K562 (cell line): ENCODE results near the gene CACNB2. TPM values are rescaled to one million over a fixed set of nuclear protein-coding genes. Genes with fewer than 3 reads are reported as not detected.

Source experiments
- ATAC-seq: fragments of 200-7000 bp; cut with Tn5 transposase; 3 replicates; pipeline ENCODE4 v1.9.1; 2020; ENCODE audit warnings: moderate library complexity
- BruUV-seq: library from RNA; stranded (reverse); fragments of 400-500 nt; replicated peaks from 2 replicates; lab custom pipeline; 2021; lab: Mats Ljungman, UMichigan
- CTCF ChIA-PET: fragments of 300-600 bp; formaldehyde crosslinking; extraction: SDS; loops from one replicate; lab custom pipeline; 2021; ENCODE audit warnings: low intra/inter-chr PET ratio; lab: Yijun Ruan, JAX
- POLR2A ChIA-PET: fragments of 300-600, 350-650 bp; sonication (Branson Sonifier 250); formaldehyde crosslinking; extraction: SDS; loops from one replicate; lab custom pipeline; 2021; ENCODE audit warnings: antibody characterized with exemption, inconsistent platforms; lab: Yijun Ruan, JAX
- DNase-seq, 4 experiments: peaks; one replicate each; pipeline versions ENCODE4 v3.0.0 to v3.0.0-alpha.2; 2011 to 2018; ENCODE audit warnings: low spot score in 3 of 4, mixed read lengths in 3 of 4; ENCODE audit errors: extremely low read depth in 1 of 4
- FAIRE-seq: peaks from 2 replicates; lab custom pipeline; 2011; peaks lifted over from hg19 to GRCh38; lab: Jason Lieb, UNC
- H2AFZ ChIP-seq: 2 replicates; pipeline ENCODE4 v1.6.0; 2011; ENCODE audit warnings: low read depth, low read length, control low read depth, inconsistent platforms
- H3K27ac ChIP-seq: fragments of 200-600 bp; 3 replicates; pipeline ENCODE4 v1.8.0; 2011; ENCODE audit warnings: low read depth, mild to moderate bottlenecking, control low read depth, inconsistent platforms, low read length, moderate library complexity, mixed read lengths; ENCODE audit errors: extremely low read depth
- H3K27me3 ChIP-seq, 2 experiments: fragments of 300-600 bp in 1 of 2; 2 replicates in 1 of 2; 3 replicates in 1 of 2; pipeline versions ENCODE4 v1.6.0 to v1.8.0; 2011; ENCODE audit warnings: inconsistent platforms in 2 of 2, low read length in 2 of 2, mild to moderate bottlenecking in 1 of 2, mixed read lengths in 1 of 2, moderate library complexity in 1 of 2; ENCODE audit not compliant: control insufficient read depth in 2 of 2, insufficient read depth in 2 of 2
- H3K36me3 ChIP-seq: fragments of 300-600 bp; 3 replicates; pipeline ENCODE4 v1.8.0; 2011; ENCODE audit warnings: mild to moderate bottlenecking, low read length, inconsistent platforms; ENCODE audit not compliant: control insufficient read depth, insufficient read depth
- H3K4me1 ChIP-seq, 2 experiments: fragments of 200-600 bp in 1 of 2; replicated peaks in 1 of 2; 2 replicates in 1 of 2; 3 replicates in 1 of 2; pipeline versions ENCODE4 v1.5.1 to v1.8.0; 2011; ENCODE audit warnings: inconsistent platforms in 2 of 2, low read length in 2 of 2, mild to moderate bottlenecking in 1 of 2, mixed read lengths in 1 of 2, moderate library complexity in 1 of 2; ENCODE audit not compliant: control insufficient read depth in 2 of 2, insufficient read depth in 2 of 2
- H3K4me2 ChIP-seq: 2 replicates; pipeline ENCODE4 v1.6.1; 2011; ENCODE audit warnings: low read length, control low read depth, inconsistent platforms, mixed read lengths; ENCODE audit not compliant: insufficient read depth
- H3K4me3 ChIP-seq: fragments of 200-600 bp; sonication (generic), shearing (Covaris generic); 2 replicates; pipeline ENCODE4 v1.5.1; 2016; ENCODE audit warnings: control low read depth, inconsistent platforms
- H3K79me2 ChIP-seq: fragments of 200-600 bp; 3 replicates; pipeline ENCODE4 v1.8.0; 2011; ENCODE audit warnings: low read length, inconsistent platforms; ENCODE audit not compliant: control insufficient read depth, insufficient read depth
- H3K9ac ChIP-seq, 2 experiments: 2 replicates each; pipeline versions ENCODE4 v1.6.0 to v1.6.1; 2011; ENCODE audit warnings: low read depth in 2 of 2, low read length in 2 of 2, control low read depth in 1 of 2, inconsistent platforms in 1 of 2, mild to moderate bottlenecking in 1 of 2, mixed read lengths in 1 of 2; ENCODE audit not compliant: insufficient read depth in 1 of 2
- H3K9me1 ChIP-seq: one replicate; pipeline ENCODE4 v1.6.0; 2011; ENCODE audit warnings: inconsistent platforms, mild to moderate bottlenecking, low read length, moderate library complexity; ENCODE audit not compliant: control insufficient read depth, insufficient read depth
- H3K9me3 ChIP-seq: replicated peaks from 2 replicates; pipeline ENCODE4 v1.5.1; 2011; ENCODE audit warnings: low read depth, low read length, inconsistent platforms; ENCODE audit not compliant: control insufficient read depth, insufficient read depth
- H4K20me1 ChIP-seq: replicated peaks from 2 replicates; pipeline ENCODE4 v1.6.1; 2011; ENCODE audit warnings: low read length, inconsistent platforms, mixed read lengths; ENCODE audit not compliant: control insufficient read depth, insufficient read depth
- CBX1 ChIP-seq: sonication (generic); IDR thresholded peaks from 2 replicates; pipeline ENCODE4 v1.6.1; 2016; ENCODE audit warnings: antibody characterized with exemption, low read depth, mild to moderate bottlenecking
- EP400 ChIP-seq: fragments of 450-650 bp; IDR thresholded peaks from 2 replicates; pipeline ENCODE4 v1.6.1; 2017; ENCODE audit warnings: antibody characterized with exemption, mild to moderate bottlenecking, moderate library complexity
- RNF2 ChIP-seq: sonication (generic); IDR thresholded peaks from 2 replicates; pipeline ENCODE4 v1.6.1; 2016
- SRSF9 ChIP-seq: fragments of 200-400 bp; formaldehyde crosslinking; IDR thresholded peaks from 2 replicates; pipeline ENCODE4 v1.6.1; 2017; ENCODE audit warnings: low read depth, low read length, borderline replicate concordance
- ZBTB17 ChIP-seq: fragments of 450-650 bp; formaldehyde crosslinking; IDR thresholded peaks from 2 replicates; pipeline ENCODE4 v1.4.0; 2020; ENCODE audit warnings: mild to moderate bottlenecking
- ZNF76 ChIP-seq: fragments of 250-450 bp; sonication (Bioruptor Pico); IDR thresholded peaks from 2 replicates; pipeline ENCODE4 v1.4.0; 2020; ENCODE audit warnings: mild to moderate bottlenecking, moderate library complexity, borderline replicate concordance
- WGBS: fragments of 100-300 bp; shearing (Covaris generic); methylation state at CpG from one replicate; pipeline ENCODE4 v1.1.6; 2016; ENCODE audit warnings: low coverage, mixed read lengths; ENCODE audit not compliant: insufficient coverage; ENCODE audit errors: missing lambda C conversion rate; 5-methylcytosine and 5-hydroxymethylcytosine counted together
- in situ Hi-C: fragments of 300-500 bp; cut with MboI; formaldehyde crosslinking; loops from 4 replicates; pipeline ENCODE4 v1.15.0; 2018; ENCODE audit warnings: inconsistent platforms, mixed read lengths
- intact Hi-C: fragments of 100-400 bp; cut with micrococcal nuclease; formaldehyde crosslinking; loops from 2 replicates; pipeline ENCODE4 v1.14.2; 2022
- polyA plus RNA-seq, 8 experiments: library from polyadenylated mRNA; depleted of rRNA in 4 of 8; stranded (reverse) in 5 of 8; unstranded in 3 of 8; fragments of >200 nt; fragmentation: Nextera tagmentation in 2 of 8; fragmentation: Illumina TruSeq in 1 of 8; extraction: Ambion mirVana in 2 of 8; extraction: Trizol in 1 of 8; gene quantifications; 2 replicates each; pipeline versions ENCODE4 v1.2.1 to v1.2.3, GENCODE V29; 2011 to 2014; ENCODE audit warnings: inconsistent platforms in 1 of 8, missing spikeins in 1 of 8
- total RNA-seq, 7 experiments: library from RNA; depleted of rRNA in 6 of 7; stranded (reverse); fragments of >200 nt in 6 of 7; fragmentation: Illumina TruSeq in 2 of 7; extraction: Trizol in 2 of 7; gene quantifications; 2 replicates each; pipeline versions ENCODE4 v1.2.1 to v1.2.3, GENCODE V29; 2011 to 2021; ENCODE audit warnings: low replicate concordance in 1 of 7
- TF ChIP-seq, protein P1 (sequence below): fragments of 450-650 bp; IDR thresholded peaks from 2 replicates; pipeline ENCODE4 v1.6.1; 2016; ENCODE audit warnings: low read depth, mild to moderate bottlenecking, moderate library complexity
- TF ChIP-seq, protein P2 (sequence below): fragments of 450-650 bp; IDR thresholded peaks from 2 replicates; pipeline ENCODE4 v1.6.1; 2016; ENCODE audit warnings: missing biosample characterization, missing genetic modification characterization
- TF ChIP-seq, protein P3 (sequence below): fragments of 450-650 bp; IDR thresholded peaks from 2 replicates; pipeline ENCODE4 v1.6.1; 2014; ENCODE audit warnings: low read depth, mild to moderate bottlenecking, moderate library complexity, borderline replicate concordance
- TF ChIP-seq, protein P4 (sequence below): sonication (generic); formaldehyde crosslinking; IDR thresholded peaks from 2 replicates; pipeline ENCODE4 v1.8.0; 2022; ENCODE audit warnings: mild to moderate bottlenecking, missing genetic modification reagents
- TF ChIP-seq, protein P5 (sequence below): fragments of 200-800 bp; sonication (Bioruptor generic); IDR thresholded peaks from 2 replicates; pipeline ENCODE4 v1.6.1; 2017; ENCODE audit warnings: missing genetic modification characterization, missing compliant biosample characterization

Gene CACNB2
- total and polyA plus RNA-seq, 9 of the 15 experiments (the other 6 are each of a cell fraction or from before 2014, with no cell fraction given): 1.8 to 2.2 TPM; not detected in 7

DNA sequence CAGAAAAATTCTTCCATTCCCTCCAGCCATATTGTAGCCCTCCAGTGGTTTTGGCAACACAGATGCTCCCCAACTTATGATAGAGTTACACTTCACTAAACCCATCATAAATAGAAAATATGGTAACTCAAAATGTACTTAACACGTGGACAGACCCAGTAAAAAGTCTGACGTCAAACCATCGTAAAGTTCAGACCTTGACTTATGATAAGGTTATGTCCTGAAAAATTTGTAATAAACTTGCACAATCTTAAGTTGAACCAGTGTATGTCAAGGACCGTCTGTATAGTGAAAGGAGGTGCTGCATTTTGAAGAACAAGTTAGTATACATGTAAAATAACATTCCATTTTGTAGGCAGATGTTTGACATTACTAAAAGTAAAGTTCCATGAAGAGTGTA, 368.4 kb downstream of the CACNB2 start:
- CTCF ChIA-PET: no interaction called here
- no TSS peak for BruUV-seq

More for the DNA sequence above, 368.4 kb downstream of the CACNB2 start:
- Histone ChIP-seq H3K4me3 (no peak overlapping the region), H3K9ac (no peak overlapping the region), H3K9me1 (no peaks in the 10 kb centered on the region), H3K4me2 (no peak overlapping the region), H3K9me3 (no peaks in the 10 kb centered on the region), H2AFZ (no peak overlapping the region), H3K27ac (no peak overlapping the region), H3K4me1 (peaks cover 0 to 6% of the 10 kb centered on the region in 2 experiments; a peak in 2 of 5 replicates), H3K36me3 (peaks cover 5% of the 10 kb centered on the region; the same call in 1 of the 3 replicates), H4K20me1 (no peaks in the 10 kb centered on the region), H3K27me3 (no peaks in the 10 kb centered on the region), H3K79me2 (no peaks in the 10 kb centered on the region)
- WGBS: 27% methylated on average over 4 of the region's 4 CpGs
- in situ Hi-C loops (no loop called here), intact Hi-C loops (no loop called here)
- no peak for ATAC-seq
- DNase-seq: no peak
- FAIRE-seq: no peak
- POLR2A ChIA-PET: no interaction called here
- TF ChIP-seq, protein P1, sequence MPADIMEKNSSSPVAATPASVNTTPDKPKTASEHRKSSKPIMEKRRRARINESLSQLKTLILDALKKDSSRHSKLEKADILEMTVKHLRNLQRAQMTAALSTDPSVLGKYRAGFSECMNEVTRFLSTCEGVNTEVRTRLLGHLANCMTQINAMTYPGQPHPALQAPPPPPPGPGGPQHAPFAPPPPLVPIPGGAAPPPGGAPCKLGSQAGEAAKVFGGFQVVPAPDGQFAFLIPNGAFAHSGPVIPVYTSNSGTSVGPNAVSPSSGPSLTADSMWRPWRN: no peak
- TF ChIP-seq, protein P2, sequence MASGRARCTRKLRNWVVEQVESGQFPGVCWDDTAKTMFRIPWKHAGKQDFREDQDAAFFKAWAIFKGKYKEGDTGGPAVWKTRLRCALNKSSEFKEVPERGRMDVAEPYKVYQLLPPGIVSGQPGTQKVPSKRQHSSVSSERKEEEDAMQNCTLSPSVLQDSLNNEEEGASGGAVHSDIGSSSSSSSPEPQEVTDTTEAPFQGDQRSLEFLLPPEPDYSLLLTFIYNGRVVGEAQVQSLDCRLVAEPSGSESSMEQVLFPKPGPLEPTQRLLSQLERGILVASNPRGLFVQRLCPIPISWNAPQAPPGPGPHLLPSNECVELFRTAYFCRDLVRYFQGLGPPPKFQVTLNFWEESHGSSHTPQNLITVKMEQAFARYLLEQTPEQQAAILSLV (tag): no peak
- TF ChIP-seq, protein P3, sequence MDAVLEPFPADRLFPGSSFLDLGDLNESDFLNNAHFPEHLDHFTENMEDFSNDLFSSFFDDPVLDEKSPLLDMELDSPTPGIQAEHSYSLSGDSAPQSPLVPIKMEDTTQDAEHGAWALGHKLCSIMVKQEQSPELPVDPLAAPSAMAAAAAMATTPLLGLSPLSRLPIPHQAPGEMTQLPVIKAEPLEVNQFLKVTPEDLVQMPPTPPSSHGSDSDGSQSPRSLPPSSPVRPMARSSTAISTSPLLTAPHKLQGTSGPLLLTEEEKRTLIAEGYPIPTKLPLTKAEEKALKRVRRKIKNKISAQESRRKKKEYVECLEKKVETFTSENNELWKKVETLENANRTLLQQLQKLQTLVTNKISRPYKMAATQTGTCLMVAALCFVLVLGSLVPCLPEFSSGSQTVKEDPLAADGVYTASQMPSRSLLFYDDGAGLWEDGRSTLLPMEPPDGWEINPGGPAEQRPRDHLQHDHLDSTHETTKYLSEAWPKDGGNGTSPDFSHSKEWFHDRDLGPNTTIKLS: no peak
- no peak for TF ChIP-seq SRSF9
- TF ChIP-seq CBX1: no peak
- no peak for TF ChIP-seq EP400
- TF ChIP-seq, protein P4, sequence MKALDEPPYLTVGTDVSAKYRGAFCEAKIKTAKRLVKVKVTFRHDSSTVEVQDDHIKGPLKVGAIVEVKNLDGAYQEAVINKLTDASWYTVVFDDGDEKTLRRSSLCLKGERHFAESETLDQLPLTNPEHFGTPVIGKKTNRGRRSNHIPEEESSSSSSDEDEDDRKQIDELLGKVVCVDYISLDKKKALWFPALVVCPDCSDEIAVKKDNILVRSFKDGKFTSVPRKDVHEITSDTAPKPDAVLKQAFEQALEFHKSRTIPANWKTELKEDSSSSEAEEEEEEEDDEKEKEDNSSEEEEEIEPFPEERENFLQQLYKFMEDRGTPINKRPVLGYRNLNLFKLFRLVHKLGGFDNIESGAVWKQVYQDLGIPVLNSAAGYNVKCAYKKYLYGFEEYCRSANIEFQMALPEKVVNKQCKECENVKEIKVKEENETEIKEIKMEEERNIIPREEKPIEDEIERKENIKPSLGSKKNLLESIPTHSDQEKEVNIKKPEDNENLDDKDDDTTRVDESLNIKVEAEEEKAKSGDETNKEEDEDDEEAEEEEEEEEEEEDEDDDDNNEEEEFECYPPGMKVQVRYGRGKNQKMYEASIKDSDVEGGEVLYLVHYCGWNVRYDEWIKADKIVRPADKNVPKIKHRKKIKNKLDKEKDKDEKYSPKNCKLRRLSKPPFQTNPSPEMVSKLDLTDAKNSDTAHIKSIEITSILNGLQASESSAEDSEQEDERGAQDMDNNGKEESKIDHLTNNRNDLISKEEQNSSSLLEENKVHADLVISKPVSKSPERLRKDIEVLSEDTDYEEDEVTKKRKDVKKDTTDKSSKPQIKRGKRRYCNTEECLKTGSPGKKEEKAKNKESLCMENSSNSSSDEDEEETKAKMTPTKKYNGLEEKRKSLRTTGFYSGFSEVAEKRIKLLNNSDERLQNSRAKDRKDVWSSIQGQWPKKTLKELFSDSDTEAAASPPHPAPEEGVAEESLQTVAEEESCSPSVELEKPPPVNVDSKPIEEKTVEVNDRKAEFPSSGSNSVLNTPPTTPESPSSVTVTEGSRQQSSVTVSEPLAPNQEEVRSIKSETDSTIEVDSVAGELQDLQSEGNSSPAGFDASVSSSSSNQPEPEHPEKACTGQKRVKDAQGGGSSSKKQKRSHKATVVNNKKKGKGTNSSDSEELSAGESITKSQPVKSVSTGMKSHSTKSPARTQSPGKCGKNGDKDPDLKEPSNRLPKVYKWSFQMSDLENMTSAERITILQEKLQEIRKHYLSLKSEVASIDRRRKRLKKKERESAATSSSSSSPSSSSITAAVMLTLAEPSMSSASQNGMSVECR: no peak
- TF ChIP-seq RNF2: no peak
- TF ChIP-seq ZBTB17 (CRISPR knock-in tag): no peak
- TF ChIP-seq ZNF76 (CRISPR knock-in tag): no peak
- TF ChIP-seq, protein P5, sequence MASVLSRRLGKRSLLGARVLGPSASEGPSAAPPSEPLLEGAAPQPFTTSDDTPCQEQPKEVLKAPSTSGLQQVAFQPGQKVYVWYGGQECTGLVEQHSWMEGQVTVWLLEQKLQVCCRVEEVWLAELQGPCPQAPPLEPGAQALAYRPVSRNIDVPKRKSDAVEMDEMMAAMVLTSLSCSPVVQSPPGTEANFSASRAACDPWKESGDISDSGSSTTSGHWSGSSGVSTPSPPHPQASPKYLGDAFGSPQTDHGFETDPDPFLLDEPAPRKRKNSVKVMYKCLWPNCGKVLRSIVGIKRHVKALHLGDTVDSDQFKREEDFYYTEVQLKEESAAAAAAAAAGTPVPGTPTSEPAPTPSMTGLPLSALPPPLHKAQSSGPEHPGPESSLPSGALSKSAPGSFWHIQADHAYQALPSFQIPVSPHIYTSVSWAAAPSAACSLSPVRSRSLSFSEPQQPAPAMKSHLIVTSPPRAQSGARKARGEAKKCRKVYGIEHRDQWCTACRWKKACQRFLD: no peak
